HG02763 (cell line): ENCODE data around the gene RAP1A.
A peak's percentile ranks its signal among the peaks of the same experiment; 100 is the strongest.
"Not testable (repeated sequence)": the region's sequence is repeated elsewhere in the genome, so short reads cannot be mapped to it uniquely, and the experiment has no call there.

ENCODE experiments used
- ATAC-seq: cut with Tn5 transposase; IDR thresholded peaks from one replicate; pipeline ENCODE4 v1.9.1; 2021; ENCODE audit warnings: mild to moderate bottlenecking, moderate library complexity; ENCODE audit not compliant: unreplicated experiment

Gene RAP1A

GRCh38 chr1:111597426-111597825 lies 22.2 kb upstream of the RAP1A start:
- ATAC-seq, result no peak

DNA sequence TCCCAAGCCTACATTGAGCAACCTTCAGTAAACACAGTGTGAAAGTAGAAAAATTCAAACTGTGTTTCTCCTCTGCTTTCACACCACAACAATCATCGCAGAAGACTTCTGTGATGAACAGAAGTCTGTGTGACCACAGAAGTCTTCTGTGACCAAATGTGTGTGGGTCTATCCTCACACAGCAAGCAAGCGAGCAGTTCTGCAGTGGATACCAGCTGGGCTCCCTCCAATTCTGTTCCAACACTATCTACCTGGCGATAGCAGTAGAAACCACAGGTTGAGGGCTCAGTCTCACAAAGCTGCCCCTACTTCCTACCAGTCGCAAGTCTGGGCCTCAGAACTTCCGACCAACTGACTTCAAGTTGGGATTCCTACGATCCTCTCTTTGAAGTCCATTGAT lies 21.0 kb upstream of the RAP1A start:
- ATAC-seq, result no peak

- peak; percentile 4 for ATAC-seq
Measured at GRCh38 chr1:111599781-111600693, 19.6 kb upstream of the RAP1A start.

- peak; percentile 63 for ATAC-seq
Measured at GRCh38 chr1:111600886-111601386, 18.7 kb upstream of the RAP1A start.

GRCh38 chr1:111602302-111602701 lies 17.3 kb upstream of the RAP1A start:
- ATAC-seq, result no peak

DNA sequence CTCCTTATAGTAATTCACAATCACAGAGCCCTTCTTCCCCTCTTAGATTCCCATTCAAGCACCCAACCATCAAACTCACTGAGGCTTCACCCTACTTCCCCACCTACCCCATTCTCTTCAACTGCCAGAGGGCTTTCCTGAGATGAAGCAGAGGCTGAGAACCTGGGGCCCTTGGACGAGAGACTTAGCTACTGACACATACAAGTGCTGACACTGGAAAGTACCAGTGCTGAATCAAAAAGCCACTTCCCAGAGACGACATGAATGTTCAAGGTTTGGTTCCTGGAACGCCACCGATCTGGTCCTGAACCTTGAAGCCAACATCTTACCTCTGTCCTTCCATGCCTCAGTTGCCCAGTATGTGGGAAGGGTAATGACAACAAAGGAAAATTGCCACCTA lies 16.6 kb upstream of the RAP1A start:
- ATAC-seq, result no peak

DNA sequence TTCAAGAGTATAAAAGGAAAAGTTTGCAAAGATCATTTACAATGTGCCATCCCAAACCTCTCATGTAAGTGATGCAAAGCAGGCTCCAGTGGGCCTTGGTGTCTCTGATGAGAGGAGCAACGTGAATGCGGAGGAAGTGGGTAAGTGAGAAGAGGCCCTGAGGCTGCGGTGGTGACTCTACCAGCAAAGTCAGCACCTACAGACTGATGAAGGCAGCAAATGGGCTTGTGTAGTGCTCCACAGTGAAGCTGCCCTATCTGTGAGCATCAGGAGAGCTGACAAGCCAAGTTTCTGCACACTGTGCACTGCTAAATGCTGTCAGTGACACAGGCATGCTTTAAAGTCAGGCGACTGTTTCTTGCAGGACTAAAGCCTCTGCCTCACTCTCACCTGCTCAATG lies 15.6 kb upstream of the RAP1A start:
- ATAC-seq, result no peak

- ATAC-seq, result no peak
Measured at GRCh38 chr1:111604931-111605330, 14.7 kb upstream of the RAP1A start.

GRCh38 chr1:111605576-111605975 lies 14.0 kb upstream of the RAP1A start:
- ATAC-seq, result no peak

- ATAC-seq, result not testable (repeated sequence)
Measured at GRCh38 chr1:111606457-111607215, 13.0 kb upstream of the RAP1A start.

DNA sequence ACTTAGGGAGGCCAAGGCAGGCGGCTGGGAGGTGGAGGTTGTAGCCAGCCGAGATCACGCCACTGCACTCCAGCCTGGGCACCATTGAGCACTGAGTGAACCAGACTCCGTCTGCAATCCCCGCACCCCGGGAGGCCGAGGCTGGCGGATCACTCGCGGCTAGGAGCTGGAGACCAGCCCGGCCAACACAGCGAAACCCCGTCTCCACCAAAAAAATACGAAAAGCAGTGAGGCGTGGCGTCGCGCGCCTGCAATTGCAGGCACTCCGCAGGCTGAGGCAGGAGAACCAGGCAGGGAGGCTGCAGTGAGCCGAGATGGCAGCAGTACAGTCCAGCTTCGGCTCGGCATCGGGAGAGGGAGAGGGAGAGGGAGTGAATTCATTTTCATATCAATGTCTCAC lies 11.1 kb upstream of the RAP1A start:
- not testable (repeated sequence) for ATAC-seq

DNA sequence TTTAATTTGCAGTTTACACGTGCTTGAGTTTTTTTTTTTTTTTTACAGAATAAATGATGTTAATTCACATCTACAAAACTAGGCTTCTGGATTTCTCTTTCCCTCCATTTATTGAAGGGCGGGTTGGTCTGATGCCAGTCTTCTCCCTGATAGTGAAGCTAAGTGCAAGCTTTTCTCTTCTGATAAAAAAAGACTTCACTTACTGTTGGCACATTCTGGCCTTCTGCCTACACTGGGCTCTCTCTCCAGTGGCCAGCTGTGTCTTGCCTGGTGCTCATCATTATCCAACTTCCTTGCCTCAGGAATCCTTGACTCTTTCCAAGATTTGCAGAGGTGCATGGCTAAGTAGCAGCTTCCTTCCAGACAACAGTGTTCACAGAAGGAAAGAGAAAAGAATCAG lies 7.6 kb upstream of the RAP1A start:
- ATAC-seq, result no peak

DNA sequence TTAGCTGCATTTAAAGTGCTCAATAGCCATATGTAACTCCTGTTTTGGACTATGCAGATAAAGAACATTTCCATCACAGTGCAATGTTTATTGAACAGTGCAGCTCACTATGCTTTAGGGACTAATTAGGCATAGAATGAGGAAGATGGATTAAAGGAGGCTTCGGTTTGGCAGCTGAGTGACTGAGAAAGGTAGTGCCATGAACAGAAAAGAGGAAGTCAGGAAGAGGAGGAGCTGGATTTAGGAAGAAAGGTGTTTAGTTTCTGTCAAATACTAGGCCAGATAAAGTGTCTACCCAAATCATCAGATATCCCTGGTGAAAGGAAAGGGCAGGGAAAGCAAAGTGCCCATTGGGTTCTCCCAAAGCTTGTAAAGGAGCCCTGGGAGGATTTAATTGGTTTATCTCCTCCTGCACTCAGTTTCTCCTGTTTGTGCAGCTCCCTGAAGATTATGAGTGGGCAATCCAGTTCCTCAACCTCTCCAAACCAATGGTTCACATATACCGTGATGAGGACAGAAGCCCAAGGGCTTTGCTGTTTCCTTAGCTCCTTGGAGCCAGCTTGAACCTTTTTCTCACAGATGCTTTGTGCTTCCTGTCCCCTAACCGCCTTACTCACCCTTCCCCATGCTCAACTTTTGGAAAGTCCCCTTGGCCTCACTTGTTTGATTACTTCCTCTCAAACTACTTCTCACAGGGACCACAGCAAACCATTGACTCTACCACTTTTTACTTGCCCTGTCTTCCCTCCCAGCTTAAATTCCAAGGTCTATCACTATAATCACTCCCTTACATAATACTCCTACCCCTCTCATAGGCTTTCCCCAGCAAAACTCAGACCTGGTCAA lies 3.5 kb upstream of the RAP1A start:
- peak; percentile 39 for ATAC-seq

DNA sequence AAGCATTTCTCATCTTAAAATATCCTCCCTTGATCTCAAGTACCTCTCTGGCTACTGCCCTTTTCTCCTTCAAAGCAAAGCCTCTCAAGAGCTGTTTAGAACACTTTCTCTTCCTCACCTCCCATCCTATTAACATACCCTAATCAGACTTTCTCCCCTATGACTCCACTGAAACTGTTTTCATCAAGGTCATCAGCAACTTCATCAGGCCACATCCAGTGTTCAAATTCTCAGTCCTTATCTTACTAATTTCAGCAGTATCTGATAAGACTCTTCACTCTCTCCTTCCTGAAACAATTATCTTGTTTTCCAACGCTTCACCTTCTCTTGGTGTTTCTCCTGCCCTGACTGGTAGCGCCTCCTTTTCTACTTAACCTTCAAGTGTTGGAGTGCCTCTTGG lies 1.5 kb upstream of the RAP1A start:
- no peak for ATAC-seq

GRCh38 chr1:111618961-111619634 lies 491 bp upstream of the RAP1A start:
- peak; percentile 2 for ATAC-seq

- no peak for ATAC-seq
Measured at GRCh38 chr1:111620441-111620971, 917 bp downstream of the RAP1A start.

GRCh38 chr1:111621050-111621449 lies 1.5 kb downstream of the RAP1A start:
- ATAC-seq, result no peak

DNA sequence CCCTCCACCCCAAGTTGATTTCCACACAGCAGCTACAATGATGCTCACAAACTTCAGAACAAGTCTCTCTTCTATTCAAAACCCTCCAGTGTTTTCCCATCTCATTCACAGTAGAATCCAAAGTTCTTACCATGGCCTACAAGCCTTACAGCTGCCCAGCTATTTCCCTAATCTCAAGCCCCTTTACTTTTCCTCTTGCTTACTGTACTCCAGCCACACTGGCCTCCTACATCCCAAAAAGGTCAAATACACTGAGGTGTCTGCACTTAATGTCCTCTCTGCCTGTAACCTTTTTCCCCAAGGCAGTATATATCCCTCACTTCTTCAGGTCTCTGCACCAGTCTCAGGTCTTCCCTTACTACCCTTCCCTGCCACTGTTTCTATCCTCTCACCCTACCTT lies 2.6 kb downstream of the RAP1A start:
- no peak for ATAC-seq

- no peak for ATAC-seq
Measured at GRCh38 chr1:111624382-111624781, 4.8 kb downstream of the RAP1A start.

- no peak for ATAC-seq
Measured at GRCh38 chr1:111625276-111625675, 5.7 kb downstream of the RAP1A start.
